Endodermal cell (in vitro differentiated cells): Measurements from ENCODE around the gene IL11. TPM values are rescaled to one million over a fixed set of nuclear protein-coding genes. Genes with fewer than 3 reads are reported as not detected.

Experiments used
- DNase-seq: peaks from one replicate; pipeline ENCODE4 v3.0.0-alpha.2; 2017
- H3K27ac ChIP-seq: 2 replicates; pipeline ENCODE4 v1.5.1; 2013; ENCODE audit warnings: mild to moderate bottlenecking, low read depth, low read length, moderate library complexity
- H3K27me3 ChIP-seq: 2 replicates; pipeline ENCODE4 v1.6.1; 2013; ENCODE audit warnings: mild to moderate bottlenecking, low read length, moderate library complexity; ENCODE audit not compliant: insufficient read depth, control insufficient read depth, poor library complexity, severe bottlenecking
- H3K36me3 ChIP-seq: 2 replicates; pipeline ENCODE4 v1.7.0; 2013; ENCODE audit warnings: mild to moderate bottlenecking, low read length, moderate library complexity; ENCODE audit not compliant: control insufficient read depth, insufficient read depth
- H3K4me1 ChIP-seq: one replicate; pipeline ENCODE4 v1.7.0; 2013; ENCODE audit warnings: low read length; ENCODE audit not compliant: control insufficient read depth, insufficient read depth
- H3K4me3 ChIP-seq: 2 replicates; pipeline ENCODE4 v1.5.1; 2013; ENCODE audit warnings: mild to moderate bottlenecking, low read length, moderate library complexity
- H3K9ac ChIP-seq: 2 replicates; pipeline ENCODE4 v1.6.1; 2013; ENCODE audit warnings: mild to moderate bottlenecking, low read length, moderate library complexity; ENCODE audit not compliant: poor library complexity, severe bottlenecking; ENCODE audit errors: extremely low read depth
- H3K9me3 ChIP-seq: 2 replicates; pipeline ENCODE4 v1.6.1; 2013; ENCODE audit warnings: mild to moderate bottlenecking, low read length, moderate library complexity; ENCODE audit not compliant: control insufficient read depth
- H3K27ac Mint-ChIP-seq: 2 replicates; pipeline ENCODE4 v1.8.0; 2020; ENCODE audit warnings: mixed read lengths
- H3K27me3 Mint-ChIP-seq: 2 replicates; pipeline ENCODE4 v1.8.0; 2021; ENCODE audit warnings: mild to moderate bottlenecking, mixed read lengths; ENCODE audit not compliant: insufficient read depth
- H3K36me3 Mint-ChIP-seq: 2 replicates; pipeline ENCODE4 v1.8.0; 2020; ENCODE audit warnings: low read depth, mixed read lengths
- H3K4me1 Mint-ChIP-seq: 2 replicates; pipeline ENCODE4 v1.8.0; 2020; ENCODE audit warnings: mixed read lengths
- H3K4me3 Mint-ChIP-seq: 2 replicates; pipeline ENCODE4 v1.8.0; 2020; ENCODE audit warnings: mild to moderate bottlenecking, moderate library complexity, mixed read lengths
- H3K9me3 Mint-ChIP-seq: 2 replicates; pipeline ENCODE4 v1.8.0; 2020; ENCODE audit warnings: mild to moderate bottlenecking, mixed read lengths
- CTCF ChIP-seq: fragments of 200-600 bp; sonication (generic); conservative IDR thresholded peaks from 2 replicates; pipeline ENCODE4 v1.5.0; 2021; ENCODE audit warnings: antibody characterized with exemption, mild to moderate bottlenecking
- WGBS, 2 experiments: methylation state at CpG; one replicate each; pipeline versions ENCODE4 v1.1.5 to v1.1.7; 2013; ENCODE audit warnings: missing lambda C conversion rate in 2 of 2, mixed read lengths in 1 of 2; ENCODE audit not compliant: insufficient coverage in 1 of 2, insufficient read length in 1 of 2; 5-methylcytosine and 5-hydroxymethylcytosine counted together
- total RNA-seq, 2 donors: library from RNA; stranded (reverse); fragmentation: NEBNext Ultra II Directional in 1 of 2; extraction: Animal tissue kit (Norgen Biotek cat#: 25700) in 1 of 2; gene quantifications; 2 replicates in 1 of 2; 3 replicates in 1 of 2; pipeline ENCODE4 v1.2.1, GENCODE V29; 2021

IL11 gene
- total RNA-seq, 2 donors from 2014 or later: 0.91 to 1.7 TPM

- WGBS, 2 experiments: 83 to 84% methylated on average over 20 to 25 of the region's 25 CpGs
- no peak overlapping the region for H3K4me3 ChIP-seq
Observed at GRCh38 chr19:55352549-55353145, 17.6 kb downstream of the IL11 start.

GRCh38 chr19:55352040-55352439, 18.2 kb downstream of the IL11 start:
- 92 to 94% methylated on average over 4 to 6 of the region's 6 CpGs for WGBS, 2 experiments
- Histone ChIP-seq H3K4me1 (peaks cover 9% of the 10 kb centered on the region), H3K36me3 (peaks cover 12% of the 10 kb centered on the region), H3K9me3 (no peaks in the 10 kb centered on the region), H3K27me3 (peaks cover 58% of the 10 kb centered on the region), H3K9ac (no peak overlapping the region), H3K27ac (no peak overlapping the region), H3K4me3 (no peak overlapping the region)
- TF ChIP-seq CTCF: no peak
- H3K4me1 Mint-ChIP-seq: peaks cover 10% of the 10 kb centered on the region
- H3K27ac Mint-ChIP-seq: no peak overlapping the region
- no peaks in the 10 kb centered on the region for H3K9me3 Mint-ChIP-seq
- H3K4me3 Mint-ChIP-seq: no peak overlapping the region
- H3K27me3 Mint-ChIP-seq: peaks cover 64% of the 10 kb centered on the region
- no peak for DNase-seq
- H3K36me3 Mint-ChIP-seq: peaks cover 6% of the 10 kb centered on the region

More at GRCh38 chr19:55352549-55353145, 17.6 kb downstream of the IL11 start:
- H3K27me3 Mint-ChIP-seq: peaks cover 70% of the 10 kb centered on the region
- no peak overlapping the region for H3K27ac Mint-ChIP-seq
- H3K4me1 Mint-ChIP-seq: peaks cover 10% of the 10 kb centered on the region
- H3K36me3 ChIP-seq: peaks cover 11% of the 10 kb centered on the region
- DNase-seq: no peak
- H3K27me3 ChIP-seq: peaks cover 63% of the 10 kb centered on the region
- no peak for TF ChIP-seq CTCF
- H3K4me3 Mint-ChIP-seq: peak overlapping the region; percentile 50
- no peaks in the 10 kb centered on the region for H3K9me3 Mint-ChIP-seq
- H3K9me3 ChIP-seq: no peaks in the 10 kb centered on the region
- H3K36me3 Mint-ChIP-seq: peaks cover 6% of the 10 kb centered on the region
- H3K4me1 ChIP-seq: peaks cover 9% of the 10 kb centered on the region
- H3K27ac ChIP-seq: no peak overlapping the region
- H3K9ac ChIP-seq: no peak overlapping the region

GRCh38 chr19:55350620-55351315, 19.5 kb downstream of the IL11 start:
- no peak overlapping the region for H3K27ac Mint-ChIP-seq
- no peak for TF ChIP-seq CTCF
- no peak overlapping the region for H3K4me3 ChIP-seq
- H3K27ac ChIP-seq: no peak overlapping the region
- H3K36me3 Mint-ChIP-seq: peaks cover 6% of the 10 kb centered on the region
- H3K9ac ChIP-seq: no peak overlapping the region
- H3K4me1 Mint-ChIP-seq: peaks cover 10% of the 10 kb centered on the region
- H3K27me3 Mint-ChIP-seq: peaks cover 51% of the 10 kb centered on the region
- peaks cover 45% of the 10 kb centered on the region for H3K27me3 ChIP-seq
- DNase-seq: peak; percentile 41
- no peaks in the 10 kb centered on the region for H3K9me3 Mint-ChIP-seq
- H3K9me3 ChIP-seq: no peaks in the 10 kb centered on the region
- WGBS, 2 experiments: 86 to 95% methylated on average over 6 to 11 of the region's 11 CpGs
- H3K36me3 ChIP-seq: peaks cover 12% of the 10 kb centered on the region
- no peak overlapping the region for H3K4me3 Mint-ChIP-seq
- peaks cover 9% of the 10 kb centered on the region for H3K4me1 ChIP-seq
